Activated CD4-positive, alpha-beta T cell treated with anti-CD3 and anti-CD28 coated beads, Interleukin-10, Interleukin-2, amounts not matched to agents 100 ng/mL and 50 ng/mL, durations not matched to agents 16 hours and 8 hours (primary cell): ENCODE measurements around the gene NUP58.

Experiments
- DNase-seq: peaks from one replicate; pipeline ENCODE4 v3.0.0-alpha.2; 2020

Gene NUP58

DNA sequence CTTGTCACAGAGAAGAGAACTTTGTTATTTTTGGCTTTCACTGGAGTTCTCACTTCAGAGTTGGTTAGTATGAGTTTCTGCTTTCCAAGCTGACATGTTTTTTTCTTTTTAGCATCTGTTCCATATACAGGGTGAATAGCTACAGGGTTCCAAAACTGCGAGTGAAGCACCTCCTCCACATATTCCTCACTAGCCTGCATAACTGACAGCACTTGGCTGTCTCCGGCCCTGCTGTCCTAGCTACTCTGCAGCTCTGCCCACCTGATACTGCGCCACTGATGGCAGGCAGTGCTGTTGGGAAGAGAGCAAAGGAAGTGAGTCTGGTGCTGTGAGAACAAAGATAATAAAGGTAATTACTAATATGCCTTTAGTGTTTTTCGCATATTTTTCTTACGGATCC lies 77.1 kb downstream of the NUP58 start:
- DNase-seq = no peak

DNA sequence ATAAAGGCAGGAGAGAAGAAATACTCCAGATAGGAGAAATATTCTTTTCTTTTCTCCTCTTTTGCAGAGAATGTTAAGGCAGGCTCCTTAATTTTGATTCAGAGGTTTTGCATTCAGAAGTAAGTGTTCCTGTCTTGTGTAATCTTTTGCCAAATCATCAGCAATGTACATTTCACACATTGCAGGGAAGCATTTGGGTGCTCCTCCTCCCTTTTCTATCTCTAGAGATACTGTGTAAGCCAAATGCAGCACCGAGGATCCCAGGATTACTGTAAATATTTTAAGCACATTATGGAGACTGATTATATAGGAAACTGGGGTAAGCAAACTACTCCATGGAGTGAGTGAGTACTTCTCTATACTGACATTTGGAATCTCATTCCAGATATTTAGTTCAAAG lies 77.6 kb downstream of the NUP58 start:
- DNase-seq = no peak

DNA sequence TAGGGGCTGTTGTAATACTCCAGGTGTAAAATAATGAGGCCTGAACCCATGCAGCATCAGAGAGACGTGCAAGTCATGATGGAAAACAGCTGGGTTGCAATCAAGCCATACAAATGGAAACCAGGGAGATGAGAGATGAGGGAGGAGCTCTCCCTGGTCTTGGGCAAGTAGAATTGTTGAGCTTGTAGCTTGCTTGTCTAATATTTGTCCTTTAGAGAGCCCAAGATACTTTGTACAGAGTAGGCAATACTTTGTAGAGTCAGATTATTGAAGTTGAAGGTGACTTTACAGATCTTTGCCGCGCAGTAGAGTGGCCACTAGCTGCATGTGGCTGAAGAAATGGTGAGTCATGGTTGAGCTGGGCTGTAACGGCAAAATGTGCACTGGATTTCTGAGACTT lies 78.7 kb downstream of the NUP58 start:
- no peak for DNase-seq

DNA sequence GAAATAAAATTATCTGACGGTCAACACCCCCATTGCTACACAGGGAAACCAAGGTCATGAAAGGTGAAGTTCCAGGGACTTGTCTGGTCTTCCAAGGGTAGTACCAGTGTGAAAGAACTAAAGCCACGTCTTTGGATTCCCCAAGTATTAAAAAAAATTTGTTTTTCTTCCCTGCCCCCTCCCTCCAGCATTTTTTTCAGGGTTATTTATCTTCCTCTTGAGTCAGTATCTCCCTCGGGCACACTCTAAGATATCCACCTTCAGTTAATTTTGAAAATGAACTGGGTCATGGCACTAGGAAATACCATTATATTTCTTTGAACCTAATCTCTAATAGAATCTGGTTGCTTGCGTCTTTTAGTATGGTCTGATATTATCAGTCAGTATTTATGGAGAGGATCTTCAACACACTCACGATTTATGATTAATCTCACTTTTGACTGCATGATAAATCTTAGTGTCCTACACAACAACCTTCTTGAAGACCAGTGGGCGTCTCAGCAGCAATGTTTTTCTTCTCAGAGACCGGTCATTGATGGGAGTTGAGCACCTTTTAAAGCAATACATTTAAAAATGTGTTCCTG lies 79.4 kb downstream of the NUP58 start:
- DNase-seq = no peak

DNA sequence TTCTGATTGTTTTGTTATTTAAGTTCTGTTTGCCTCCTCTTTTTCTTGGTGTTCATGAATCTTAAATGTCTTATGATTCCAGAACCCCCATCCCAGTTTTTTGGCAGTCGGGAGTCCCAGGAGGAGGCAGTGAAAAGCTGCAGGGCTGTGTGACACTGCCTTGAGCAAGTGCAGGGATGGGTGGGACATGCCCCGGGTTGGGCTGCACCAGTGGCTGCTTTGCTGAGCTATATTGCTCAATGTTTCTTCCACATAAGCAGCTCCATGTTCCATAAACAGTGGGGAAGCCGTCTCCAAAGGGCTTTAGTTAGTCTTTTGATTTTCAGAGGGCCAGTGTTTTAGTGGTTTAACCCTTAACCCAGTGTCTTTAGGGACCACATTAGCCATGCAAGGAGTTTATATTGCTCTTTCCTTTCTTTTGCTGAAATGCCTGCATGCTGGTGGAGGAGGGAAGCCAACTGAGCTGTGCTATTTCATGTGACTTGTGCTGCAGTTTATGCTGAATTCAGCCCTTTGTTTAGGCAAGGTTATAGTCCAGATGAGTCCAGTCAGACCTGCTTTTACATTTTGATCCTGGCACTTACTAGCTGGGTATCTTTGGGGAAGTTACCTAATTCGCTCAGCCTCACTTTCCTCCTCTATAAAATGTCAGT lies 83.5 kb downstream of the NUP58 start:
- DNase-seq = no peak

DNA sequence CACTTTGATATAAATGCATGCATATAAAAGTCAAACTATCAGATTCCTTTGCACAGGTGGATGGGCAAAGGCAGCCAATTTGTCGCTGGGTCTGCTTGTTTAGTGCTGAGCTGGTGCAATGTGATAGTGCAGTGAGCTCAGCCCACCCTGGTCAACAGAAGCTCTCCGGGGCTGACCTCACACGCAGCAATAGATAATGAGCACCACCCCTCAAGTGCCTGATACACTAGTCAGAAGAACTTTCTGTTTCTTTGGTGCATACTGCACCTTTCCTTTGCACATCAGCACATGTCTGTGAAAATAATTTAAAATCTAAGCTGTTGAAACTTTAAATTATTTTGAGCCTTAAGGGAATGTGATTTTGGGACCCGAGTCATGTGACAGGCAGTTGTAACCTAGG lies 90.5 kb downstream of the NUP58 start:
- DNase-seq = no peak
